K562 (cell line): Measurements from ENCODE around the gene CDKN2B. TPM values are rescaled to one million over a fixed set of nuclear protein-coding genes. Genes with fewer than 3 reads are reported as not detected.

Source experiments
- ATAC-seq: fragments of 200-7000 bp; cut with Tn5 transposase; 3 replicates; pipeline ENCODE4 v1.9.1; 2020; ENCODE audit warnings: moderate library complexity
- BruUV-seq: library from RNA; stranded (reverse); fragments of 400-500 nt; replicated peaks from 2 replicates; lab custom pipeline; 2021; lab: Mats Ljungman, UMichigan
- CTCF ChIA-PET: fragments of 300-600 bp; formaldehyde crosslinking; extraction: SDS; loops from one replicate; lab custom pipeline; 2021; ENCODE audit warnings: low intra/inter-chr PET ratio; lab: Yijun Ruan, JAX
- POLR2A ChIA-PET: fragments of 300-600, 350-650 bp; sonication (Branson Sonifier 250); formaldehyde crosslinking; extraction: SDS; loops from one replicate; lab custom pipeline; 2021; ENCODE audit warnings: antibody characterized with exemption, inconsistent platforms; lab: Yijun Ruan, JAX
- DNase-seq, 4 experiments: peaks; one replicate each; pipeline versions ENCODE4 v3.0.0 to v3.0.0-alpha.2; 2011 to 2018; ENCODE audit warnings: low spot score in 3 of 4, mixed read lengths in 3 of 4; ENCODE audit errors: extremely low read depth in 1 of 4
- FAIRE-seq: peaks from 2 replicates; lab custom pipeline; 2011; peaks lifted over from hg19 to GRCh38; lab: Jason Lieb, UNC
- H2AFZ ChIP-seq: 2 replicates; pipeline ENCODE4 v1.6.0; 2011; ENCODE audit warnings: low read depth, low read length, control low read depth, inconsistent platforms
- H3K27ac ChIP-seq: fragments of 200-600 bp; 3 replicates; pipeline ENCODE4 v1.8.0; 2011; ENCODE audit warnings: low read depth, mild to moderate bottlenecking, control low read depth, inconsistent platforms, low read length, moderate library complexity, mixed read lengths; ENCODE audit errors: extremely low read depth
- H3K27me3 ChIP-seq, 2 experiments: fragments of 300-600 bp in 1 of 2; 2 replicates in 1 of 2; 3 replicates in 1 of 2; pipeline versions ENCODE4 v1.6.0 to v1.8.0; 2011; ENCODE audit warnings: inconsistent platforms in 2 of 2, low read length in 2 of 2, mild to moderate bottlenecking in 1 of 2, mixed read lengths in 1 of 2, moderate library complexity in 1 of 2; ENCODE audit not compliant: control insufficient read depth in 2 of 2, insufficient read depth in 2 of 2
- H3K36me3 ChIP-seq: fragments of 300-600 bp; 3 replicates; pipeline ENCODE4 v1.8.0; 2011; ENCODE audit warnings: mild to moderate bottlenecking, low read length, inconsistent platforms; ENCODE audit not compliant: control insufficient read depth, insufficient read depth
- H3K4me1 ChIP-seq, 2 experiments: fragments of 200-600 bp in 1 of 2; replicated peaks in 1 of 2; 2 replicates in 1 of 2; 3 replicates in 1 of 2; pipeline versions ENCODE4 v1.5.1 to v1.8.0; 2011; ENCODE audit warnings: inconsistent platforms in 2 of 2, low read length in 2 of 2, mild to moderate bottlenecking in 1 of 2, mixed read lengths in 1 of 2, moderate library complexity in 1 of 2; ENCODE audit not compliant: control insufficient read depth in 2 of 2, insufficient read depth in 2 of 2
- H3K4me2 ChIP-seq: 2 replicates; pipeline ENCODE4 v1.6.1; 2011; ENCODE audit warnings: low read length, control low read depth, inconsistent platforms, mixed read lengths; ENCODE audit not compliant: insufficient read depth
- H3K4me3 ChIP-seq: fragments of 200-600 bp; sonication (generic), shearing (Covaris generic); 2 replicates; pipeline ENCODE4 v1.5.1; 2016; ENCODE audit warnings: control low read depth, inconsistent platforms
- H3K79me2 ChIP-seq: fragments of 200-600 bp; 3 replicates; pipeline ENCODE4 v1.8.0; 2011; ENCODE audit warnings: low read length, inconsistent platforms; ENCODE audit not compliant: control insufficient read depth, insufficient read depth
- H3K9ac ChIP-seq, 2 experiments: 2 replicates each; pipeline versions ENCODE4 v1.6.0 to v1.6.1; 2011; ENCODE audit warnings: low read depth in 2 of 2, low read length in 2 of 2, control low read depth in 1 of 2, inconsistent platforms in 1 of 2, mild to moderate bottlenecking in 1 of 2, mixed read lengths in 1 of 2; ENCODE audit not compliant: insufficient read depth in 1 of 2
- H3K9me1 ChIP-seq: one replicate; pipeline ENCODE4 v1.6.0; 2011; ENCODE audit warnings: inconsistent platforms, mild to moderate bottlenecking, low read length, moderate library complexity; ENCODE audit not compliant: control insufficient read depth, insufficient read depth
- H3K9me3 ChIP-seq: replicated peaks from 2 replicates; pipeline ENCODE4 v1.5.1; 2011; ENCODE audit warnings: low read depth, low read length, inconsistent platforms; ENCODE audit not compliant: control insufficient read depth, insufficient read depth
- H4K20me1 ChIP-seq: replicated peaks from 2 replicates; pipeline ENCODE4 v1.6.1; 2011; ENCODE audit warnings: low read length, inconsistent platforms, mixed read lengths; ENCODE audit not compliant: control insufficient read depth, insufficient read depth
- BCL6 ChIP-seq: fragments of 250-450 bp; sonication (Bioruptor Pico); IDR thresholded peaks from 2 replicates; pipeline ENCODE4 v1.4.0; 2020
- HEY1 ChIP-seq: fragments of 250-450 bp; sonication (Bioruptor Pico); IDR thresholded peaks from 2 replicates; pipeline ENCODE4 v1.5.0; 2020; ENCODE audit warnings: mild to moderate bottlenecking, moderate library complexity, borderline replicate concordance
- HMG20A ChIP-seq: fragments of 450-650 bp; formaldehyde crosslinking; conservative IDR thresholded peaks from 2 replicates; pipeline ENCODE4 v1.4.0; 2020; ENCODE audit warnings: mild to moderate bottlenecking, mixed read lengths
- MAFG ChIP-seq: fragments of 450-650 bp; conservative IDR thresholded peaks from 2 replicates; pipeline ENCODE4 v1.6.1; 2016; ENCODE audit warnings: missing genetic modification characterization, missing compliant biosample characterization
- NCOA1 ChIP-seq: fragments of 450-650 bp; IDR thresholded peaks from 2 replicates; pipeline ENCODE4 v1.6.1; 2016; ENCODE audit warnings: low read depth
- PYGO2 ChIP-seq: fragments of 450-650 bp; IDR thresholded peaks from 2 replicates; pipeline ENCODE4 v1.6.1; 2016; ENCODE audit warnings: mild to moderate bottlenecking, missing genetic modification characterization, moderate library complexity, missing compliant biosample characterization
- SIN3A ChIP-seq, 2 experiments: fragments of 150-350 bp in 1 of 2; IDR thresholded peaks; 2 replicates each; pipeline ENCODE4 v1.6.1; 2011 to 2016; ENCODE audit warnings: borderline replicate concordance in 2 of 2, low read depth in 2 of 2, low read length in 2 of 2, mild to moderate bottlenecking in 2 of 2, moderate library complexity in 2 of 2; ENCODE audit not compliant: control insufficient read depth in 1 of 2
- SRSF3 ChIP-seq: fragments of 200-400 bp; formaldehyde crosslinking; IDR thresholded peaks from 2 replicates; pipeline ENCODE4 v1.6.1; 2016; ENCODE audit warnings: mild to moderate bottlenecking, low read length, moderate library complexity; ENCODE audit not compliant: insufficient read depth
- ZBTB33 ChIP-seq: sonication (generic); formaldehyde crosslinking; IDR thresholded peaks from 2 replicates; pipeline ENCODE4 v1.8.1; 2023; ENCODE audit warnings: mild to moderate bottlenecking, missing genetic modification reagents
- ZC3H11A ChIP-seq: IDR thresholded peaks from 2 replicates; pipeline ENCODE4 v1.6.1; 2012; ENCODE audit warnings: low read depth, low read length, improper control_type of control experiment
- ZNF165 ChIP-seq: fragments of 250-450 bp; sonication (Bioruptor Pico); IDR thresholded peaks from 2 replicates; pipeline ENCODE4 v1.4.0; 2020; ENCODE audit warnings: borderline replicate concordance
- ZNF184 ChIP-seq: sonication (generic); formaldehyde crosslinking; IDR thresholded peaks from 2 replicates; pipeline ENCODE4 v1.5.0; 2020; ENCODE audit warnings: missing genetic modification reagents
- ZNF436 ChIP-seq: fragments of 250-450, 450-650 bp; sonication (Bioruptor Pico); formaldehyde crosslinking; IDR thresholded peaks from 2 replicates; pipeline ENCODE4 v1.7.0; 2020; ENCODE audit warnings: mild to moderate bottlenecking
- ZNF551 ChIP-seq: fragments of 250-450 bp; sonication (Bioruptor Pico); IDR thresholded peaks from 2 replicates; pipeline ENCODE4 v1.5.0; 2021; ENCODE audit warnings: mild to moderate bottlenecking, moderate library complexity
- ZNF586 ChIP-seq: fragments of 450-650 bp; formaldehyde crosslinking; conservative IDR thresholded peaks from 2 replicates; pipeline ENCODE4 v1.4.0; 2020; ENCODE audit warnings: mild to moderate bottlenecking, moderate library complexity
- WGBS: fragments of 100-300 bp; shearing (Covaris generic); methylation state at CpG from one replicate; pipeline ENCODE4 v1.1.6; 2016; ENCODE audit warnings: low coverage, mixed read lengths; ENCODE audit not compliant: insufficient coverage; ENCODE audit errors: missing lambda C conversion rate; 5-methylcytosine and 5-hydroxymethylcytosine counted together
- in situ Hi-C: fragments of 300-500 bp; cut with MboI; formaldehyde crosslinking; loops from 4 replicates; pipeline ENCODE4 v1.15.0; 2018; ENCODE audit warnings: inconsistent platforms, mixed read lengths
- intact Hi-C: fragments of 100-400 bp; cut with micrococcal nuclease; formaldehyde crosslinking; loops from 2 replicates; pipeline ENCODE4 v1.14.2; 2022
- polyA plus RNA-seq, 8 experiments: library from polyadenylated mRNA; depleted of rRNA in 4 of 8; stranded (reverse) in 5 of 8; unstranded in 3 of 8; fragments of >200 nt; fragmentation: Nextera tagmentation in 2 of 8; fragmentation: Illumina TruSeq in 1 of 8; extraction: Ambion mirVana in 2 of 8; extraction: Trizol in 1 of 8; gene quantifications; 2 replicates each; pipeline versions ENCODE4 v1.2.1 to v1.2.3, GENCODE V29; 2011 to 2014; ENCODE audit warnings: inconsistent platforms in 1 of 8, missing spikeins in 1 of 8
- total RNA-seq, 7 experiments: library from RNA; depleted of rRNA in 6 of 7; stranded (reverse); fragments of >200 nt in 6 of 7; fragmentation: Illumina TruSeq in 2 of 7; extraction: Trizol in 2 of 7; gene quantifications; 2 replicates each; pipeline versions ENCODE4 v1.2.1 to v1.2.3, GENCODE V29; 2011 to 2021; ENCODE audit warnings: low replicate concordance in 1 of 7
- TF ChIP-seq, protein P1 (sequence below), 2 experiments: fragments of 450-650 bp in 1 of 2; sonication (generic) in 1 of 2; formaldehyde crosslinking; conservative IDR thresholded peaks; 2 replicates each; pipeline versions ENCODE4 v1.4.0 to v1.8.1; 2020 to 2022; ENCODE audit warnings: mild to moderate bottlenecking in 1 of 2, missing genetic modification reagents in 1 of 2
- TF ChIP-seq, protein P2 (sequence below): fragments of 250-450 bp; sonication (Bioruptor Pico); IDR thresholded peaks from 2 replicates; pipeline ENCODE4 v1.6.1; 2021; ENCODE audit warnings: mild to moderate bottlenecking

CDKN2B gene
- total and polyA plus RNA-seq, 9 of the 15 experiments (the other 6 are each of a cell fraction or from before 2014, with no cell fraction given), result not detected

GRCh38 chr9:22005702-22006606 lies 3.2 kb downstream of the CDKN2B start:
- no peak overlapping the region for H3K4me3 ChIP-seq
- no peak for FAIRE-seq
- H3K9me1 ChIP-seq, result no peaks in the 10 kb centered on the region
- CTCF ChIA-PET, result no interaction called here
- no peaks in the 10 kb centered on the region for H3K79me2 ChIP-seq
- no peak overlapping the region for H3K9ac ChIP-seq
- no peaks in the 10 kb centered on the region for H3K27me3 ChIP-seq
- POLR2A ChIA-PET, result no interaction called here
- no TSS peak for BruUV-seq
- no CpG with 5 or more reads among the region's 44 CpGs for WGBS
- no peaks in the 10 kb centered on the region for H4K20me1 ChIP-seq
- H3K9me3 ChIP-seq, result no peaks in the 10 kb centered on the region
- in situ Hi-C loops, result no loop called here
- H3K4me1 ChIP-seq, result no peaks in the 10 kb centered on the region
- H3K36me3 ChIP-seq, result no peaks in the 10 kb centered on the region
- intact Hi-C loops, result no loop called here
- no peak overlapping the region for H3K4me2 ChIP-seq
- TF ChIP-seq ZNF586 (CRISPR knock-in tag) (no peak), ZNF551 (no peak), BCL6 (CRISPR knock-in tag) (no peak), SIN3A (IDR thresholded peaks at IDR 0.05; ENCODE audit: borderline replicate concordance in 2 of 2, control insufficient read depth in 1 of 2, low read depth in 2 of 2, low read length in 2 of 2) (no peak), ZNF184 (CRISPR knock-in tag) (no peak), HEY1 (CRISPR knock-in tag) (no peak), PYGO2 (tag) (no peak), ZNF436 (no peak), ZC3H11A (no peak), HMG20A (CRISPR knock-in tag) (no peak), ZNF165 (CRISPR knock-in tag) (no peak), ZBTB33 (CRISPR knock-in tag) (no peak), SRSF3 (no peak), MAFG (tag) (no peak), NCOA1 (no peak)
- TF ChIP-seq, protein P1, sequence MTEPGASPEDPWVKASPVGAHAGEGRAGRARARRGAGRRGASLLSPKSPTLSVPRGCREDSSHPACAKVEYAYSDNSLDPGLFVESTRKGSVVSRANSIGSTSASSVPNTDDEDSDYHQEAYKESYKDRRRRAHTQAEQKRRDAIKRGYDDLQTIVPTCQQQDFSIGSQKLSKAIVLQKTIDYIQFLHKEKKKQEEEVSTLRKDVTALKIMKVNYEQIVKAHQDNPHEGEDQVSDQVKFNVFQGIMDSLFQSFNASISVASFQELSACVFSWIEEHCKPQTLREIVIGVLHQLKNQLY (CRISPR knock-in tag; conservative IDR thresholded peaks at IDR 0.05), result no peak
- TF ChIP-seq, protein P2, sequence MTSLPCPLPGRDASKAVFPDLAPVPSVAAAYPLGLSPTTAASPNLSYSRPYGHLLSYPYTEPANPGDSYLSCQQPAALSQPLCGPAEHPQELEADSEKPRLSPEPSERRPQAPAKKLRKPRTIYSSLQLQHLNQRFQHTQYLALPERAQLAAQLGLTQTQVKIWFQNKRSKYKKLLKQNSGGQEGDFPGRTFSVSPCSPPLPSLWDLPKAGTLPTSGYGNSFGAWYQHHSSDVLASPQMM (CRISPR knock-in tag), result no peak
- ATAC-seq, result no peak
- no peak overlapping the region for H2AFZ ChIP-seq
- no peak overlapping the region for H3K27ac ChIP-seq
- DNase-seq, result no peak
